Kidney epithelial cell (primary cell): Measurements from ENCODE around the gene PFDN5. TPM values are rescaled to one million over a fixed set of nuclear protein-coding genes. Genes with fewer than 3 reads are reported as not detected.

Source experiments
- DNase-seq: peaks from one replicate; pipeline ENCODE4 v3.0.0-alpha.2; 2010; ENCODE audit warnings: low read depth
- H3K27me3 ChIP-seq: 2 replicates; pipeline ENCODE4 v1.6.0; 2011; ENCODE audit warnings: low read length; ENCODE audit not compliant: control insufficient read depth, insufficient read depth
- H3K36me3 ChIP-seq: 2 replicates; pipeline ENCODE4 v1.5.1; 2011; ENCODE audit warnings: low read length; ENCODE audit not compliant: control insufficient read depth, insufficient read depth
- H3K4me3 ChIP-seq: 2 replicates; pipeline ENCODE4 v1.5.1; 2011; ENCODE audit warnings: low read depth, mild to moderate bottlenecking, control low read depth, low read length
- CTCF ChIP-seq: IDR thresholded peaks from 2 replicates; pipeline ENCODE4 v1.5.1; 2011; ENCODE audit warnings: mild to moderate bottlenecking, moderate library complexity, low read length, control low read depth, inconsistent platforms; ENCODE audit not compliant: insufficient read depth, poor library complexity, severe bottlenecking
- total RNA-seq: library from RNA; depleted of rRNA; stranded (reverse); fragments of >200 nt; gene quantifications from 2 replicates; pipeline ENCODE4 v1.2.3, GENCODE V29; 2015

Gene PFDN5
- total RNA-seq, 1 donor from 2014 or later = 301 TPM

GRCh38 chr12:53333845-53334244 lies 38.5 kb downstream of the PFDN5 start:
- Histone ChIP-seq H3K27me3 (peaks cover 39% of the 10 kb centered on the region), H3K36me3 (no peaks in the 10 kb centered on the region), H3K4me3 (no peak overlapping the region)
- DNase-seq = no peak
- no peak for TF ChIP-seq CTCF

- H3K36me3 ChIP-seq = no peaks in the 10 kb centered on the region
- no peak overlapping the region for H3K4me3 ChIP-seq
- H3K27me3 ChIP-seq = peaks cover 41% of the 10 kb centered on the region
- TF ChIP-seq CTCF = no peak
- DNase-seq = no peak
Measured at GRCh38 chr12:53334822-53335221, 39.5 kb downstream of the PFDN5 start.

- H3K27me3 ChIP-seq = peaks cover 41% of the 10 kb centered on the region
- no peak within 1 kb of the TSS for H3K4me3 ChIP-seq
- no peak for DNase-seq
- no peak for TF ChIP-seq CTCF
- H3K36me3 ChIP-seq = no peaks in the 10 kb centered on the region
Measured at GRCh38 chr12:53336181-53336681, 40.9 kb downstream of the PFDN5 start, which contains the start of gene SP7. Gene SP7 (minus strand): TSS chr12:53336354. CDS start chr12:53335646, 708 bp downstream.

- TF ChIP-seq CTCF = no peak
- no peak for DNase-seq
- no peak overlapping the region for H3K4me3 ChIP-seq
- H3K27me3 ChIP-seq = peaks cover 37% of the 10 kb centered on the region
- H3K36me3 ChIP-seq = no peaks in the 10 kb centered on the region
Measured at GRCh38 chr12:53338017-53338416, 42.7 kb downstream of the PFDN5 start.

- no peaks in the 10 kb centered on the region for H3K36me3 ChIP-seq
- H3K4me3 ChIP-seq = no peak overlapping the region
- DNase-seq = no peak
- H3K27me3 ChIP-seq = peaks cover 33% of the 10 kb centered on the region
- no peak for TF ChIP-seq CTCF
Measured at GRCh38 chr12:53338916-53339315, 43.6 kb downstream of the PFDN5 start.

GRCh38 chr12:53340398-53340797 lies 45.1 kb downstream of the PFDN5 start:
- H3K4me3 ChIP-seq = no peak overlapping the region
- no peak for DNase-seq
- peaks cover 32% of the 10 kb centered on the region for H3K27me3 ChIP-seq
- H3K36me3 ChIP-seq = no peaks in the 10 kb centered on the region
- no peak for TF ChIP-seq CTCF
